Stimulated activated CD8-positive, alpha-beta memory T cell treated with anti-CD3 and anti-CD28 coated beads, Interleukin-2, amount 100 ng/mL, for 1 hour (primary cell): ENCODE data around the gene CADM3.
A peak's percentile ranks its signal among the peaks of the same experiment; 100 is the strongest.

ENCODE experiments used
- DNase-seq, 2 donors: peaks; one replicate each; pipeline ENCODE4 v3.0.0-alpha.2; 2020; ENCODE audit warnings: low read depth in 2 of 2

CADM3 gene

DNA sequence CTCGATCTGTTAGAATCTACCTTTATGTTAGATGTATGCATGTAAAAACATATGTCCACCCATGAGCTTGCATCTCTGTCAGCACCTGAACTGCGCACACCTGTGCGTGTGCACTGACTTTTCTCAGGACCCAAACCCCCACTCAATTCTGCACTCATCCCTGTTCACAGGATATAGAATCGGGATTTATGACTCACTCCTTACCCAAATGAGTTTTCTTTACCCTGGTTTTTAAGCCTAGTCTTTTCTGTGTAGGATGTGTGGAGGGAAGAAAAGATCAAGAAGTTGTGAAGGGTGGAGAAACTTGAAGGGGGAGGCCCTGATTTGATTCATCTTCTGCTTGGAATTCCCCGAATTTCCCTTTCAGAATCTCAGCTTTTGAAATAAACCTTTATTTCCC, 35.7 kb downstream of the CADM3 start:
- DNase-seq = no peak

GRCh38 chr1:159207774-159208173, 36.4 kb downstream of the CADM3 start:
- DNase-seq = no peak

DNA sequence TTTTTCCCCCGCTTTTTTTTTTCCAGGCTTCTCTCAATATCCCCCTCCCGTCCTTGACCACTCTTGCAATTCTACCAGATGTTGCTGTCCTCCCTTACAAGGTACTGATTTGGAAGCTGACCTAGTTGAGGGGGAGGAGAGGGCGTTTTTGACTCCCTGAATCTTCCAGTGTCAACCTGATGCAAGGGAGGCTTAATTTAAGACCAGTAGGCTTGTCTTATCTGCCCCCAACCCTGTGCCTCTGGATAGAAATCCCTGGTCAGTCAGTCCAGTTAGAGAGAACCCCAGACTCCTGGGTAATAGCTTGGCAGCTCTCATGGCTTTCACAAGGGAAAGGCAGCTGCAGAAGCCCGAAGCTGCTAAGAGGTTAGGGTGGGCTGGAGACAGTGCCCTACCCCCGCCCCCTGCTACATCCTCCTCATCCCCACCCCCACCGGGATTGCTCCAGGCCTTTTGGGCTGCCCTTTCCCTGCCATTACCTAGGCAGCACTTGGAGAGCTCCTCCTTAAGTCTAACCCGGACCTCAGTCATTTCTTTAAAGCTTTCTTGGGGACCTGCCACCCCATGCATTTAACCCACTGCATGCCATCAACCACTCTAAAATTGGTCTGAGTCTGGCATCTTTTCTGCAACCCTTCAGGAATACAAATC, 36.9 kb downstream of the CADM3 start:
- no peak for DNase-seq

GRCh38 chr1:159209061-159209460, 37.6 kb downstream of the CADM3 start:
- no peak for DNase-seq

GRCh38 chr1:159211331-159212136, 40.1 kb downstream of the CADM3 start:
- peak in 1 of 2 donors; percentile 24 for DNase-seq

DNA sequence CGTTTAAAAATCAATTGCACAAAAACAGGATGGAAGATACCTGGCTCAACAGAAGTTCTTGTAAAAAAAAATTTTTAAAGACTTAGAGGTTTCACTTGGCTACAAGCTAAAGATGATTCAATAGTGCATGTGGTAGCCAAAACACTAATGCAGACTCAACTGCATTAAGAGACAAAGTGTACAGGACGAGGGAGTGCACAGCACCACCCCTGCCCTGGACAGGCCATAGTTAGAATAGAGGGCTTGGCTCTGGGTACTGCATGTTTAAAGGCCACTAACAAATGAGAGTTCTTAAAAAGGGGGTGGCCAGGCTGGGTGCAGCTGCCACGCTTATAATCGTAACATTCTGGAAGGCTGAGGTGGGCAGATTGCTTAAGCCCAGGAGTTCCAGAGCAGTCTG, 41.2 kb downstream of the CADM3 start:
- no peak for DNase-seq

DNA sequence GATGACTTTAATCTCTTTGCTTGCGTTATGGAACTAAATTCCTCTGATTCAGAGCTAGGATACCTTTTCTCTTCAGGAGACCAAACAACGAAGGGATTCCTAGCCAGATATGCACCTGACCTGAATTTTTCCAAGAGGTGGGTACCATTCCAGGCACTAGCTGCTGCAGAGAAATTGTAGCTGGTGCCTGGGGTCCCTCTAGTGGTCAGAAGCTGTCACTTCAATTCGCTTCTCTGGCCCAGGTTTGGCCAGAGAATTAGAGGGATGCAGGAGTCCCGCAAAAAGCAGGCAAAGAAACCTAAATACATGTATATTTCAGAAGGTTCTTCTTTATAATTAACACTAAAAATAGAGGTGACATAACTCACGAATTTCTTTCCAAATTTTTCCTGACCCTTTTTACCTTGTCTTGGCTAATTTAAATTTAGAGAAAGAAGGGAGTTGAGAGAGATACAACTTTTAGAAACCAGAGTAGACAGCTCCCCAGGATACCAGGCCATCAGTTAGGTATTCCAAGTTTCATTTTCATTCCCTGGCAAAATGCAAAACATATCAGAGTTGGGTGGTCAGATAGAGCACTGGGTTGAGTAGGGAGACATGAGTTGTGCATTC, 42.8 kb downstream of the CADM3 start:
- peak in 1 of 2 donors; percentile 3 for DNase-seq

DNA sequence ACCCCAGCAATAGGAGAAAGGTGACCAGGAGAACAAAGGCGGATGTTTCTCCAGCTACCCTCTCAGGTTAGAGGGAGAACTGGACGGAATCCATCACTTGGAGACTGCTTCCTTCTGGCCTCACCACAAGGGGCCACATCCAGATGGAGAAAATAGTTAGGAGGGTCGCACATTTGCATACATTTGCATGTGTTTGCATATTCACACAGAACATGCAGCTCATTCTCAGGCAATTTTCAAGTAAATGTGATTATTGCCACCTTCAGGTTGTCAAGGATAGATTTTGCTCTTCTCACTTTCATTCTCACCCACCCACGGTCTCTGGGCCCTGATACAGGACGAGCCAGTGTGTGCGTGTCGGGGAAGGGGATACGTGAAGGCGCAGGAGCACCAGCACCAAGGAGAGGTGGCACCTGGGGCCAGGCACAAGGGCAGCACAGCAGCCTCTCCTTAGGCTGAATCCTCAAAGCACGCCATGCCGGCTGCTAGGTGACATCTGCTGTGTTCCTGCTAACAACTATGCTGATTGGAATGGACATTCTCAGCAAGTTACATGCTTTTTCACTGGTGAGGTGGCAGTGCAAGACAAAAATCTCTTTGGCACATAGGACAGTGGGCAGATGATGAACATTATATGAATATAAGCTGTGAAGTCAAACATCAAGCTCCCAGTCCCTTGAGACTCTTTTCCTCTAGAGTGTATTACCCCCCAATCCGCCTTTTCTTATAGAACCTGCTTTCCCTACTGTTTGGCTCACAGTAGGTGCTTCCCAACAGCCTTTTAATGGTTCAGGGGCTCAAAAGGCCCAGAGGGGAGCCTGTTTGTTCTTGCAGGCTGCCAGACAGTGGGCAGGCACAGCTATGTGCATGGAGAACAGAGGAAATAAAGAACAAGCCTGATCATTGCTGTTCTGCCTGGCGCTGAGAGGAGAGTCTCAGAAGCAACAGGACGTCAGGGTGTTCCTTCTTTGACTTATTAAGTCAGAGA, 47.5 kb downstream of the CADM3 start:
- no peak for DNase-seq

DNA sequence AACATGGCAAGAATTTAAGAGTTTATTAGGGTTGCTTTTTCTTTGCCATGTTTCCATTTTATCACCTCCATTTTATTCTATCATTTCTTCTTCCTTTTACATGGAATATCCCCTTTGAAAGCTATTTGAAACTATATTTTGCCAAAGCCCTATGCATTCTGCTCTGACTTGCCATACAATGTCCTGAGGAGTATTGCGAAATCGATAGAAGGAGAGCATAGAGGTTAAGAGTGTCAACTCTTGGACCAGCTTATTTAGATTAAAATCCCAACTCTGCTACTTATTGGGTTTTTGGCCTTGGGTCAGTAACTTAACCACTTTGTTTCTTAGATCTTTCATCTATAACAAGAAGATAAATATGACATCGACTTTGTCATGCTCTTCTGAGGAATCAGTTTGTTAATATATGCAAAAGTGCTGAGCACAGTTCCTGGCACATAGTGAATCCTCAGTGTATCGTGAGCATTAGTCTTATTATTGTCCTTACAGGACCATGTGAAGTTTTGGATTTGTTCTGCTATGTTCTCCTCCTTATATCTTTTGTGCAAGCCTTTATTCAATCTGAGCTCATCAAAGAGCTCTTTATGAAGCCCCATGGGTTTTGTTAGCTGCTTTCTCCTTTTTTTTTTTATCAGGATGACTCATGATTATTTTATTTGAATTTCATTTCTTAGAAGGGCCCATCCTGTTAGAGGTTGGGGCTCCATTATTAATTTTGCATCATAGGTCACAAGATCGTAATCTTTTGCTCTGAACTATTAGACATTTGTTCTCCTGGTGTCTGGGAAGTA, 50.9 kb downstream of the CADM3 start:
- no peak for DNase-seq

GRCh38 chr1:159223004-159223403, 51.6 kb downstream of the CADM3 start:
- DNase-seq = no peak

- DNase-seq = no peak
Observed at GRCh38 chr1:159228554-159228953, 57.1 kb downstream of the CADM3 start.

DNA sequence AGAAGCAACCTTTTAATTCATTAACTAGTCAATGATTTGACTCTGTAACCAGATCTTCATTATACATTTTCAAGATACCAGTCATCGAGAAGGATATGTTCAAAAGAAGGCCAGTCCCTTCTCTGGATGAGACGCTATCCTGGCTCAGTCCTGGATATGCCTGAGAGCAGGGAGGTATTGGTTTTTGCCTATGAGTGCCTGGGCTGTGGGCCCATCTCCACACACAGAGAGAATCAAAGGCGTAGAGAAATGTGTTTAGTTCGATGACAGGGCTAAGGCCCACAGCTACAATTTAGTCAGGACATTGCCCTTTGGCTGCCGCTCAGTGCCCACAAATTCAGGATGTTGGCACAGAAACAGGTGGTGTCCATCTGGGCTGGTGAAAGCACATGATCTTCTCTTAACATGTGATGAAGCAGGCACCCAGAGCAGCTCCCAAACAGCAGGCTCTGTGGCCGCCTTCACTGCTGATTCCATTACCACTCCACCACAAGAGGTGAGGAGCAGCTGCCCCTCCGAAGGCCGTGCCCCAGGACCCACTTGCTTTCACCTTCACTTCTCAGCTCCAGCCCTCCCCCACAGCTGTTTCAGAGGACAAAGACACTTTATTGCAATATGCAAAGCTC, 58.0 kb downstream of the CADM3 start:
- DNase-seq = no peak

- DNase-seq = no peak
Observed at GRCh38 chr1:159229896-159230295, 58.5 kb downstream of the CADM3 start.

- no peak for DNase-seq
Observed at GRCh38 chr1:159239551-159240220, 68.3 kb downstream of the CADM3 start.

- no peak for DNase-seq
Observed at GRCh38 chr1:159247266-159247665, 75.9 kb downstream of the CADM3 start.

- DNase-seq = no peak
Observed at GRCh38 chr1:159248311-159248710, 76.9 kb downstream of the CADM3 start.

DNA sequence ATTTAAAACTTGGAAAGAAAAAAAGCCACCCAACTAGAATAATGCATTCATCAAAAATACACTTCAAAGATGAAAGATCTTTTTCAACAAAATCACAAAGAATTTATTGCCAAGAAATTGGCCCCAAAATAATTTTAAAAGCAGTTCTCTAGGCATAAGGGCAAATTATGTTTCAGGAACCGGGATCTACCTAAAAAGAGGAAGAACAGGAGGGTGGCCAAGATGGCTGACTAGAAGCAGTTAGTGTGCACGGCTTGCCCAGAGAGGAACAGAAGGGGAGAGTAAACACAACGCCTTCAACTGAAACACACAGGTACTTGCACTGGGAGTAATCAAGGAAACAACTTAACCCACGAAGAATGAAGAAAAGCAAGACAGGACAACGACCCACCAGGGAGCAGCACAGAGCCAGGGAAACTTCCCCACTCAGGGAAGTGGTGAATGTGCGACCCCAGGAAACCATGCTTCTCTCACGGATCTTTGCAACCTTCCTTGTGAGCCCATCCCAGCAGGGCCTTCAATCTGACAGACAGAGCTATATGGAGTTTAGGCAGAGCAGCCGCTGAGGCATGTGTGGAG, 79.3 kb downstream of the CADM3 start:
- DNase-seq = no peak
